Mesodermal cell (in vitro differentiated cells): ENCODE measurements around the gene MB.

ENCODE experiments used
- H3K27ac ChIP-seq: 2 replicates; pipeline ENCODE4 v1.7.0; 2013; ENCODE audit warnings: mild to moderate bottlenecking, low read depth, low read length, moderate library complexity; ENCODE audit not compliant: severe bottlenecking
- H3K36me3 ChIP-seq: 2 replicates; pipeline ENCODE4 v1.7.1; 2013; ENCODE audit warnings: mild to moderate bottlenecking, low read length, moderate library complexity; ENCODE audit not compliant: control insufficient read depth, insufficient read depth
- H3K4me1 ChIP-seq: one replicate; pipeline ENCODE4 v1.7.1; 2013; ENCODE audit warnings: mild to moderate bottlenecking, low read length; ENCODE audit not compliant: insufficient read depth, control insufficient read depth, poor library complexity, severe bottlenecking
- H3K4me3 ChIP-seq: 2 replicates; pipeline ENCODE4 v1.7.0; 2013; ENCODE audit warnings: low read length, control low read depth, mild to moderate bottlenecking; ENCODE audit not compliant: insufficient read depth, poor library complexity, severe bottlenecking; ENCODE audit errors: extremely low read depth
- H3K9me3 ChIP-seq: 2 replicates; pipeline ENCODE4 v1.7.1; 2013; ENCODE audit warnings: mild to moderate bottlenecking, low read length, moderate library complexity; ENCODE audit not compliant: control insufficient read depth
- WGBS, 2 experiments: methylation state at CpG; one replicate each; pipeline ENCODE4 v1.1.5; 2013; ENCODE audit warnings: missing lambda C conversion rate in 2 of 2; ENCODE audit not compliant: insufficient coverage in 2 of 2; 5-methylcytosine and 5-hydroxymethylcytosine counted together

The MB gene

GRCh38 chr22:35605851-35606481 is 11.2 kb downstream of the MB start:
- Histone ChIP-seq H3K36me3 (no peaks in the 10 kb centered on the region), H3K27ac (no peak overlapping the region), H3K4me1 (peaks cover 3% of the 10 kb centered on the region), H3K4me3 (no peak overlapping the region), H3K9me3 (no peaks in the 10 kb centered on the region)
- 96 to 98% methylated on average over 11 to 12 of the region's 13 CpGs for WGBS, 2 experiments

- no peaks in the 10 kb centered on the region for H3K9me3 ChIP-seq
- WGBS, 2 experiments, result 75 to 100% methylated on average over 1 to 2 of the region's 2 CpGs
- H3K4me3 ChIP-seq, result no peak overlapping the region
- peaks cover 3% of the 10 kb centered on the region for H3K4me1 ChIP-seq
- H3K36me3 ChIP-seq, result no peaks in the 10 kb centered on the region
- H3K27ac ChIP-seq, result no peak overlapping the region
Observed at GRCh38 chr22:35605369-35605680, 11.8 kb downstream of the MB start.

- Histone ChIP-seq H3K4me3 (no peak overlapping the region), H3K27ac (no peak overlapping the region), H3K4me1 (peaks cover 3% of the 10 kb centered on the region), H3K9me3 (no peaks in the 10 kb centered on the region), H3K36me3 (no peaks in the 10 kb centered on the region)
- WGBS, 2 experiments, result 80% methylated on average over 3 of the region's 9 CpGs; no CpG with 5 or more reads in 1 of the 2 experiments
Observed at GRCh38 chr22:35604621-35605368, 12.3 kb downstream of the MB start.

- Histone ChIP-seq H3K36me3 (no peaks in the 10 kb centered on the region), H3K27ac (no peak overlapping the region), H3K9me3 (no peaks in the 10 kb centered on the region), H3K4me3 (no peak overlapping the region), H3K4me1 (peaks cover 3% of the 10 kb centered on the region)
- WGBS, 2 experiments, result 87 to 93% methylated on average over 7 to 9 of the region's 9 CpGs
Observed at GRCh38 chr22:35601743-35602615, 15.2 kb downstream of the MB start.

- H3K27ac ChIP-seq, result no peak overlapping the region
- H3K36me3 ChIP-seq, result no peaks in the 10 kb centered on the region
- WGBS, 2 experiments, result 93 to 96% methylated on average over 5 of the region's 5 CpGs
- peaks cover 3% of the 10 kb centered on the region for H3K4me1 ChIP-seq
- no peak overlapping the region for H3K4me3 ChIP-seq
- no peaks in the 10 kb centered on the region for H3K9me3 ChIP-seq
Observed at GRCh38 chr22:35601013-35601580, 16.0 kb downstream of the MB start.

- Histone ChIP-seq H3K36me3 (no peaks in the 10 kb centered on the region), H3K27ac (no peak overlapping the region), H3K9me3 (no peaks in the 10 kb centered on the region), H3K4me1 (peaks cover 3% of the 10 kb centered on the region), H3K4me3 (no peak overlapping the region)
- 86 to 96% methylated on average over 8 to 11 of the region's 12 CpGs for WGBS, 2 experiments
Observed at GRCh38 chr22:35600476-35600875, 16.7 kb downstream of the MB start.

GRCh38 chr22:35599364-35599763 is 17.8 kb downstream of the MB start:
- WGBS, 2 experiments, result 88 to 100% methylated on average over 2 to 4 of the region's 4 CpGs
- Histone ChIP-seq H3K27ac (no peak overlapping the region), H3K4me1 (no peaks in the 10 kb centered on the region), H3K9me3 (no peaks in the 10 kb centered on the region), H3K36me3 (no peaks in the 10 kb centered on the region), H3K4me3 (no peak overlapping the region)

- H3K9me3 ChIP-seq, result no peaks in the 10 kb centered on the region
- H3K36me3 ChIP-seq, result no peaks in the 10 kb centered on the region
- H3K4me3 ChIP-seq, result no peak overlapping the region
- 94 to 100% methylated on average over 4 of the region's 4 CpGs for WGBS, 2 experiments
- H3K4me1 ChIP-seq, result peaks cover 3% of the 10 kb centered on the region
- no peak overlapping the region for H3K27ac ChIP-seq
Observed at GRCh38 chr22:35598396-35598710, 18.8 kb downstream of the MB start.

- H3K9me3 ChIP-seq, result no peaks in the 10 kb centered on the region
- peaks cover 8% of the 10 kb centered on the region for H3K4me1 ChIP-seq
- WGBS, 2 experiments, result 86 to 92% methylated on average over 15 to 16 of the region's 16 CpGs
- H3K4me3 ChIP-seq, result no peak overlapping the region
- H3K27ac ChIP-seq, result no peak overlapping the region
- H3K36me3 ChIP-seq, result no peaks in the 10 kb centered on the region
Observed at GRCh38 chr22:35597692-35598395, 19.3 kb downstream of the MB start.

GRCh38 chr22:35596821-35597220 is 20.3 kb downstream of the MB start:
- 96 to 97% methylated on average over 6 of the region's 7 CpGs for WGBS, 2 experiments
- Histone ChIP-seq H3K4me3 (no peak overlapping the region), H3K36me3 (no peaks in the 10 kb centered on the region), H3K9me3 (no peaks in the 10 kb centered on the region), H3K27ac (no peak overlapping the region), H3K4me1 (peaks cover 10% of the 10 kb centered on the region)
